SK-N-MC (cell line): ENCODE data around the gene TEX47.

Experiments
- EZH2 ChIP-seq: fragments of 200-600 bp; sonication (generic); IDR thresholded peaks from one replicate; pipeline ENCODE4 v1.6.1; 2017; ENCODE audit warnings: antibody characterized with exemption
- POLR2AphosphoS5 ChIP-seq: IDR thresholded peaks from 2 replicates; pipeline ENCODE4 v1.6.1; 2012; ENCODE audit warnings: mild to moderate bottlenecking, low read depth, low read length, borderline replicate concordance

DNA sequence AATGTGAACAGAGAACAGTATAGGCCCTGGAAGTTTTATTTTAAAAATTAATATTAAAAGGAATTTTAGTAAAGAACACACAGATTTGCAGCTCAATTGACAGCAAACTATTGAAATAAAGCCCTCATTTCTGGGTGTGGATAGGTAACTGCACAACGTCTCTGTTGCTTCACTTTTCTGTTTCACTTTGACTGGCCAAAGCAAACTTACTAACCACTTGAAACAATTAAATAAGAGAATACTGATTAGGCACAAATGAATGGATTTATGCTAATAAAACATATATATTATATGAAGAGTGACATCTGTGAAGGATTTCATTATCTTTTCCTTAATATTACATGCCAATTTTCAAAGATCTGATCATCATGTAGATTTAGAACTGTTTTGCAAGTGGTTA is 24.1 kb downstream of the TEX47 start:
- TF ChIP-seq EZH2 (no peak), POLR2AphosphoS5 (no peak)
